NB4 (cell line): ENCODE results near the gene ACOXL.

Experiments used
- MYC ChIP-seq: IDR thresholded peaks from 2 replicates; pipeline ENCODE4 v1.6.1; 2011; ENCODE audit warnings: low read depth, low read length
- POLR2A ChIP-seq: IDR thresholded peaks from 2 replicates; pipeline ENCODE4 v1.6.1; 2011; ENCODE audit warnings: mild to moderate bottlenecking; ENCODE audit not compliant: insufficient read length; ENCODE audit errors: extremely low read depth
- TF ChIP-seq, protein P1 (sequence below): IDR thresholded peaks from one replicate; pipeline ENCODE4 v1.5.1; 2012; ENCODE audit warnings: low read depth, low read length
- TF ChIP-seq, protein P2 (sequence below): IDR thresholded peaks from 2 replicates; pipeline ENCODE4 v1.6.1; 2011; ENCODE audit warnings: low read depth, low read length

DNA sequence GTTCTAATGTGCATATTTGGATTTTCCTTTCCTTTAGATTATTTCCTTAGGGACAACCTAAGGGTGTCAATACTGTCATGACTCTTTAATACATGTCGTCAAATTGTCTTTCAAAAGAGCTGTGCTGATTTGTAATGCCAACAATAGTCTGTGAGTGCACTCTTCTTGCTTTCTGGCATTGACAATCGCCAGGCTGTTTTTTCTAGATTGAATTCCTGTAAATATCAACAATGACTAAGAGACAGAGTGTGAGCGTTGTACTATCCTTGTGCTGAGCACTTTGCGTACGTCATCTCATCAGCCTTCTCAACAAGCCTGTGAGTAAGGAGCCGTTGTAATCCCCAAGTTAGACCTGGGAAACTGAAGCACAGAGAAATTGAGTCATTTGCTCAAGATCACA, 96.0 kb downstream of the ACOXL start:
- TF ChIP-seq, protein P1, sequence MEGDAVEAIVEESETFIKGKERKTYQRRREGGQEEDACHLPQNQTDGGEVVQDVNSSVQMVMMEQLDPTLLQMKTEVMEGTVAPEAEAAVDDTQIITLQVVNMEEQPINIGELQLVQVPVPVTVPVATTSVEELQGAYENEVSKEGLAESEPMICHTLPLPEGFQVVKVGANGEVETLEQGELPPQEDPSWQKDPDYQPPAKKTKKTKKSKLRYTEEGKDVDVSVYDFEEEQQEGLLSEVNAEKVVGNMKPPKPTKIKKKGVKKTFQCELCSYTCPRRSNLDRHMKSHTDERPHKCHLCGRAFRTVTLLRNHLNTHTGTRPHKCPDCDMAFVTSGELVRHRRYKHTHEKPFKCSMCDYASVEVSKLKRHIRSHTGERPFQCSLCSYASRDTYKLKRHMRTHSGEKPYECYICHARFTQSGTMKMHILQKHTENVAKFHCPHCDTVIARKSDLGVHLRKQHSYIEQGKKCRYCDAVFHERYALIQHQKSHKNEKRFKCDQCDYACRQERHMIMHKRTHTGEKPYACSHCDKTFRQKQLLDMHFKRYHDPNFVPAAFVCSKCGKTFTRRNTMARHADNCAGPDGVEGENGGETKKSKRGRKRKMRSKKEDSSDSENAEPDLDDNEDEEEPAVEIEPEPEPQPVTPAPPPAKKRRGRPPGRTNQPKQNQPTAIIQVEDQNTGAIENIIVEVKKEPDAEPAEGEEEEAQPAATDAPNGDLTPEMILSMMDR: no peak
- TF ChIP-seq, protein P2, sequence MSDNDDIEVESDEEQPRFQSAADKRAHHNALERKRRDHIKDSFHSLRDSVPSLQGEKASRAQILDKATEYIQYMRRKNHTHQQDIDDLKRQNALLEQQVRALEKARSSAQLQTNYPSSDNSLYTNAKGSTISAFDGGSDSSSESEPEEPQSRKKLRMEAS: no peak
- TF ChIP-seq POLR2A (no peak), MYC (no peak)
